WERI-Rb-1 (cell line): ENCODE data around the gene TMPRSS2.

Source experiments
- DNase-seq: peaks from one replicate; pipeline ENCODE4 v3.0.0-alpha.2; 2020
- H3K27ac ChIP-seq: fragments of 250-450 bp; sonication (Bioruptor Pico); 2 replicates; pipeline ENCODE4 v1.5.1; 2020; ENCODE audit warnings: mild to moderate bottlenecking, moderate library complexity
- H3K27me3 ChIP-seq: fragments of 250-450 bp; sonication (Bioruptor Pico); 2 replicates; pipeline ENCODE4 v1.5.1; 2021; ENCODE audit warnings: mild to moderate bottlenecking, low read depth, moderate library complexity; ENCODE audit not compliant: insufficient read depth, severe bottlenecking
- H3K36me3 ChIP-seq: fragments of 250-450 bp; sonication (Bioruptor Pico); 2 replicates; pipeline ENCODE4 v1.5.1; 2020; ENCODE audit warnings: mild to moderate bottlenecking, moderate library complexity
- H3K4me3 ChIP-seq: 2 replicates; pipeline ENCODE4 v1.5.1; 2011; ENCODE audit warnings: low read depth, mild to moderate bottlenecking, control low read depth, low read length
- H3K9me3 ChIP-seq: fragments of 250-450 bp; sonication (Bioruptor Pico); 2 replicates; pipeline ENCODE4 v1.5.1; 2021; ENCODE audit warnings: mild to moderate bottlenecking, moderate library complexity; ENCODE audit not compliant: severe bottlenecking
- TF ChIP-seq, protein P1 (sequence below): IDR thresholded peaks from 2 replicates; pipeline ENCODE4 v1.5.1; 2011; ENCODE audit warnings: low read depth, mild to moderate bottlenecking, control low read depth, inconsistent platforms, low read length

The TMPRSS2 gene

DNA sequence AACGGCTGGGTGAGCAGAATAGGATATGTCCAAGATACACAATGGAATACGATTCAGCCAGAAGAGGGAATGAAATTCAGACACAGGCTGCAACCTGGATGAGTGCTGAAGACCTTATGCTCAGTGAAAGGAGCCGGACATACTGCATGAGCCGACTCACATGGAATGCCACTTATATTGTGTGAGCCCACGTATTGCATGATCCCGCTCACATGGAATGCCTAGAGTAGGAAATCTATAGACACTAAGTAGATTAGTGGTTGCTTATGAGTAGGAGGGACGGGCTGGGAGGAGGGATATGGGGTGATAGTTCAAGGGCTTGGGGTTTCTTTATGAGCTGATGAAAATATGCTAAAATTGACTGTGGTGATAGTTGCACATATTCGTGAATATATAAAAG, 26.8 kb downstream of the TMPRSS2 start:
- no peak overlapping the region for H3K4me3 ChIP-seq
- H3K27me3 ChIP-seq = no peaks in the 10 kb centered on the region
- peak; percentile 40 for DNase-seq
- TF ChIP-seq, protein P1, sequence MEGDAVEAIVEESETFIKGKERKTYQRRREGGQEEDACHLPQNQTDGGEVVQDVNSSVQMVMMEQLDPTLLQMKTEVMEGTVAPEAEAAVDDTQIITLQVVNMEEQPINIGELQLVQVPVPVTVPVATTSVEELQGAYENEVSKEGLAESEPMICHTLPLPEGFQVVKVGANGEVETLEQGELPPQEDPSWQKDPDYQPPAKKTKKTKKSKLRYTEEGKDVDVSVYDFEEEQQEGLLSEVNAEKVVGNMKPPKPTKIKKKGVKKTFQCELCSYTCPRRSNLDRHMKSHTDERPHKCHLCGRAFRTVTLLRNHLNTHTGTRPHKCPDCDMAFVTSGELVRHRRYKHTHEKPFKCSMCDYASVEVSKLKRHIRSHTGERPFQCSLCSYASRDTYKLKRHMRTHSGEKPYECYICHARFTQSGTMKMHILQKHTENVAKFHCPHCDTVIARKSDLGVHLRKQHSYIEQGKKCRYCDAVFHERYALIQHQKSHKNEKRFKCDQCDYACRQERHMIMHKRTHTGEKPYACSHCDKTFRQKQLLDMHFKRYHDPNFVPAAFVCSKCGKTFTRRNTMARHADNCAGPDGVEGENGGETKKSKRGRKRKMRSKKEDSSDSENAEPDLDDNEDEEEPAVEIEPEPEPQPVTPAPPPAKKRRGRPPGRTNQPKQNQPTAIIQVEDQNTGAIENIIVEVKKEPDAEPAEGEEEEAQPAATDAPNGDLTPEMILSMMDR = no peak
- H3K36me3 ChIP-seq = no peaks in the 10 kb centered on the region
- no peak overlapping the region for H3K27ac ChIP-seq
- no peaks in the 10 kb centered on the region for H3K9me3 ChIP-seq

DNA sequence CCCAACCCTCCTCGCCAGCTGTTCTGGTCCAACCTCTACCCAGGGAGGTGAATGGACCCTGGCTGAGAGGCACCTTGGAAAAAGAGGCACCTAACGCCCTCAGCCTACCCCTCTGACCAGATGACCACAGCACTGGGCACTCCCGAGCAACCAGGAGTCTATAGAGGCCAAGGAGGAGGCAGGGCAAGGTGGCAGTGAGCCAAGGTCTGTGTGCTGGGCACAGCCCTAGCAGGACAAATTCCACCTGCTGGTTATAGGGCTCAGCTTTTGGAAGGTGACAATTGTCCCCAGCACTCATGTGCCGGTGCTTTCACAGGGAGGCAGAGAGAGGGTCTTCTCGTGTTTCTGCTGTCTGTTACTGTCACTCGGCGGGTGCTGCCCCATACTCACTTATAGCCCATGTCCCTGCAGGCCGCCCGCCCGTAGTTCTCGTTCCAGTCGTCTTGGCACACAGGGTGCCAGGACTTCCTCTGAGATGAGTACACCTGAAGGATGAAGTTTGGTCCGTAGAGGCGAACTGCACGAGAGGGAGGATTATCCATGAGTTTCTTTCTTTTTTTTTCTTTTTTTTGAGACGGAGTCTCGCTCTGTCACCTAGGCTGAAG, 27.8 kb downstream of the TMPRSS2 start:
- H3K27ac ChIP-seq = no peak overlapping the region
- no peaks in the 10 kb centered on the region for H3K9me3 ChIP-seq
- no peaks in the 10 kb centered on the region for H3K27me3 ChIP-seq
- H3K4me3 ChIP-seq = no peak overlapping the region
- TF ChIP-seq, protein P1 = no peak
- no peaks in the 10 kb centered on the region for H3K36me3 ChIP-seq
- no peak for DNase-seq

DNA sequence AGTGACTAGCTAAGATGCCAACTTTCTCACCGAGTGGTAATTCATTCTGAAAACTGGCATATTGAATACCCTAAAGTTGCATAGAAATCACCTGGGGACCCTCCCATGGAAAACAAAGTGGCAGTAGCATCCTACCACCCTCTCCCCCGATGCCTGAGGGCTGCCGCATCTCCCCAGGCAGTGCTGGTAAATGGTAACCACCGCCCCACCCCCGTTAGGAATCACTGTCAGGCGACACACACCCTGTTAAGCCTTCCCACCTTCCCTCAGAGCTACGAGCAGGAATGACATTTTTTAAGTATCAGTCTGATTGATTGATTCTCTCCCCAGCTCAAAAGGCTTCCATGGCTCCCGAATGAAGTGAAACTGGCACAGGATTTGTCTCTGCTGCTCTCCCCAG, 28.3 kb downstream of the TMPRSS2 start:
- Histone ChIP-seq H3K27me3 (no peaks in the 10 kb centered on the region), H3K27ac (no peak overlapping the region), H3K4me3 (no peak overlapping the region), H3K9me3 (no peaks in the 10 kb centered on the region), H3K36me3 (no peaks in the 10 kb centered on the region)
- DNase-seq = no peak
- TF ChIP-seq, protein P1 = no peak

DNA sequence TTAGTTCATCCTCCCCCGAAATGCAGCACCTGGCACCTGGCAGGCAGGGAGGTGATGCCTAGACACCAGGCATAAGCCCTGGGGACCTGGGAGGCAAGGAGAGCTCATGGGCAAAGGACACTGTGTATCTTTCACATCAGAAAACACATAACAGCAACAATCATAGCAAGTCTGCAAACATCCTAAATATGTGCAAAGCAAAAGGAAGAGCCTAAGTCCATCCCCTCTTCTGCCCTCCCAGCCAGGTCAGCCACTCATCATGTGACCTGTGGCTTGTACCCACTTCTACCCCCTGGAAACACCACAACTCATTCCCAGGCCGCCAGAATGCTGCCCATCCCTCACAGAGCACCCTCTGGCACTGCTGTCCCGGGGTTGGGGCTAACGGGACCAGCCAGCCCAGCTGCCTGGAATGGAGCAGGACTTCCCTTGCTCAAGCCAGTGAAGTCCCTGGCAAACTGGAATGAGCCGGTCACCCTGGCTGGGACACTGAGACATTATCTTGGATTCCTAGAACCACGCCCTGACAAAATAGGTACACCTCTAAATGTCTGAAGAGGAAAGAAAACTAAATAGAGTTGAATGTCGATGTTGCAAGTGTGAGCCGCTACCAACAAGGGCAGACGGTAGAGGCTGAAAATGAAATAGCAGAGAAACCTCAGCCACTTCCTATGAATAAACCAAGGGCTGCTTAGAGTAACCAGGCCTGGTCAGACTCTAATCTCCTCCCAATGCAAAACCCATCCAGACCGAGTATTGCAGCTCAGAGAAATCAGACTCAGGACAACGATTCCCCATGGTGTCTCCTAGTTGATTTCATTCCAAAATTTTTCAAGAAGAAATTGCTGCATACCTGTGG, 29.4 kb downstream of the TMPRSS2 start:
- TF ChIP-seq, protein P1 = no peak
- DNase-seq = no peak
- Histone ChIP-seq H3K27ac (no peak overlapping the region), H3K27me3 (no peaks in the 10 kb centered on the region), H3K36me3 (no peaks in the 10 kb centered on the region), H3K4me3 (no peak overlapping the region), H3K9me3 (no peaks in the 10 kb centered on the region)

DNA sequence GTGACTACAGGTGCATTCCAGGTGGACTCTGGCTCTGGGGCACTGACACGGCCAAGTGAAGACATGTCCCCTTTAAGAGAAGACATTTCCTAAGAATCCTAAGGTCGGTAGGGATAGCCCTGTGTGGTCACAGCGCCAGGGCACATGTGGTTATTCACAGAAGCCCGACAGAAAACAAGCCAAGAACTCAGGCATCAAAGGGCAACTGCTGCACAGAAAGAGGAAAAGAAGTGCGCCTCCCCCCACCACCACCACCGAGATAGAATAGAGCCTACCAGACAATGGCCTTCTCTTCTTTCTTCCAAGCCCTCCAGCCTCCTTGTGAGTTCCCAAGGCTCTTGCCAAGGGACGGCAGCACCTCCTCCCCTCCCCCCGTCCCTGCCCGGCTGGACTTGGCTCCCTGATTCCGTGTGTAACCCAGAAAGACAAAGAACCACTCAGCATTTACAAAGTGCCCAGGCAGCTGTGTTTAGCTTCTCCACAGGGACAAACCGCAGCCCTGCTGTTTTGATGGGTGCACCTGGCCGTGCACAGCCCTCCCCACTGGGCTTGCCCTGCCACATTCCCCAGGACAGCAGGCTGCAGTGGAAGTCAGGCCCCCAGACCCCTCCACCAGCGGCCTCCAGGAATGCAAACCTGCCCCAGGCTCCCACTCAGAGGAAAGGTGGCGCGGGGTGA, 30.2 kb downstream of the TMPRSS2 start:
- Histone ChIP-seq H3K4me3 (no peak overlapping the region), H3K27ac (no peak overlapping the region), H3K9me3 (no peaks in the 10 kb centered on the region), H3K27me3 (no peaks in the 10 kb centered on the region), H3K36me3 (no peaks in the 10 kb centered on the region)
- DNase-seq = no peak
- TF ChIP-seq, protein P1 = no peak
